K562 (cell line): ENCODE measurements around the gene KIRREL1. TPM values are rescaled to one million over a fixed set of nuclear protein-coding genes. Genes with fewer than 3 reads are reported as not detected.

ENCODE experiments used
- ATAC-seq: fragments of 200-7000 bp; cut with Tn5 transposase; 3 replicates; pipeline ENCODE4 v1.9.1; 2020; ENCODE audit warnings: moderate library complexity
- BruUV-seq: library from RNA; stranded (reverse); fragments of 400-500 nt; replicated peaks from 2 replicates; lab custom pipeline; 2021; lab: Mats Ljungman, UMichigan
- CTCF ChIA-PET: fragments of 300-600 bp; formaldehyde crosslinking; extraction: SDS; loops from one replicate; lab custom pipeline; 2021; ENCODE audit warnings: low intra/inter-chr PET ratio; lab: Yijun Ruan, JAX
- POLR2A ChIA-PET: fragments of 300-600, 350-650 bp; sonication (Branson Sonifier 250); formaldehyde crosslinking; extraction: SDS; loops from one replicate; lab custom pipeline; 2021; ENCODE audit warnings: antibody characterized with exemption, inconsistent platforms; lab: Yijun Ruan, JAX
- DNase-seq, 4 experiments: peaks; one replicate each; pipeline versions ENCODE4 v3.0.0 to v3.0.0-alpha.2; 2011 to 2018; ENCODE audit warnings: low spot score in 3 of 4, mixed read lengths in 3 of 4; ENCODE audit errors: extremely low read depth in 1 of 4
- FAIRE-seq: peaks from 2 replicates; lab custom pipeline; 2011; peaks lifted over from hg19 to GRCh38; lab: Jason Lieb, UNC
- H2AFZ ChIP-seq: 2 replicates; pipeline ENCODE4 v1.6.0; 2011; ENCODE audit warnings: low read depth, low read length, control low read depth, inconsistent platforms
- H3K27ac ChIP-seq: fragments of 200-600 bp; 3 replicates; pipeline ENCODE4 v1.8.0; 2011; ENCODE audit warnings: low read depth, mild to moderate bottlenecking, control low read depth, inconsistent platforms, low read length, moderate library complexity, mixed read lengths; ENCODE audit errors: extremely low read depth
- H3K27me3 ChIP-seq, 2 experiments: fragments of 300-600 bp in 1 of 2; 2 replicates in 1 of 2; 3 replicates in 1 of 2; pipeline versions ENCODE4 v1.6.0 to v1.8.0; 2011; ENCODE audit warnings: inconsistent platforms in 2 of 2, low read length in 2 of 2, mild to moderate bottlenecking in 1 of 2, mixed read lengths in 1 of 2, moderate library complexity in 1 of 2; ENCODE audit not compliant: control insufficient read depth in 2 of 2, insufficient read depth in 2 of 2
- H3K36me3 ChIP-seq: fragments of 300-600 bp; 3 replicates; pipeline ENCODE4 v1.8.0; 2011; ENCODE audit warnings: mild to moderate bottlenecking, low read length, inconsistent platforms; ENCODE audit not compliant: control insufficient read depth, insufficient read depth
- H3K4me1 ChIP-seq, 2 experiments: fragments of 200-600 bp in 1 of 2; replicated peaks in 1 of 2; 2 replicates in 1 of 2; 3 replicates in 1 of 2; pipeline versions ENCODE4 v1.5.1 to v1.8.0; 2011; ENCODE audit warnings: inconsistent platforms in 2 of 2, low read length in 2 of 2, mild to moderate bottlenecking in 1 of 2, mixed read lengths in 1 of 2, moderate library complexity in 1 of 2; ENCODE audit not compliant: control insufficient read depth in 2 of 2, insufficient read depth in 2 of 2
- H3K4me2 ChIP-seq: 2 replicates; pipeline ENCODE4 v1.6.1; 2011; ENCODE audit warnings: low read length, control low read depth, inconsistent platforms, mixed read lengths; ENCODE audit not compliant: insufficient read depth
- H3K4me3 ChIP-seq: fragments of 200-600 bp; sonication (generic), shearing (Covaris generic); 2 replicates; pipeline ENCODE4 v1.5.1; 2016; ENCODE audit warnings: control low read depth, inconsistent platforms
- H3K79me2 ChIP-seq: fragments of 200-600 bp; 3 replicates; pipeline ENCODE4 v1.8.0; 2011; ENCODE audit warnings: low read length, inconsistent platforms; ENCODE audit not compliant: control insufficient read depth, insufficient read depth
- H3K9ac ChIP-seq, 2 experiments: 2 replicates each; pipeline versions ENCODE4 v1.6.0 to v1.6.1; 2011; ENCODE audit warnings: low read depth in 2 of 2, low read length in 2 of 2, control low read depth in 1 of 2, inconsistent platforms in 1 of 2, mild to moderate bottlenecking in 1 of 2, mixed read lengths in 1 of 2; ENCODE audit not compliant: insufficient read depth in 1 of 2
- H3K9me1 ChIP-seq: one replicate; pipeline ENCODE4 v1.6.0; 2011; ENCODE audit warnings: inconsistent platforms, mild to moderate bottlenecking, low read length, moderate library complexity; ENCODE audit not compliant: control insufficient read depth, insufficient read depth
- H3K9me3 ChIP-seq: replicated peaks from 2 replicates; pipeline ENCODE4 v1.5.1; 2011; ENCODE audit warnings: low read depth, low read length, inconsistent platforms; ENCODE audit not compliant: control insufficient read depth, insufficient read depth
- H4K20me1 ChIP-seq: replicated peaks from 2 replicates; pipeline ENCODE4 v1.6.1; 2011; ENCODE audit warnings: low read length, inconsistent platforms, mixed read lengths; ENCODE audit not compliant: control insufficient read depth, insufficient read depth
- ADNP ChIP-seq: fragments of 200-800 bp; sonication (Bioruptor generic); IDR thresholded peaks from 2 replicates; pipeline ENCODE4 v1.6.1; 2016; ENCODE audit warnings: missing genetic modification characterization, missing compliant biosample characterization
- NFATC3 ChIP-seq: fragments of 450-650 bp; IDR thresholded peaks from 2 replicates; pipeline ENCODE4 v1.6.1; 2017; ENCODE audit warnings: mild to moderate bottlenecking
- NRF1 ChIP-seq, 2 experiments: fragments of 450-650 bp; IDR thresholded peaks in 1 of 2; conservative IDR thresholded peaks in 1 of 2; 2 replicates each; pipeline ENCODE4 v1.6.1; 2014; ENCODE audit warnings: mild to moderate bottlenecking in 2 of 2
- RUNX1 ChIP-seq: sonication (generic); IDR thresholded peaks from 2 replicates; pipeline ENCODE4 v1.6.1; 2016; ENCODE audit warnings: antibody characterized with exemption, low read depth
- STAT5B ChIP-seq: fragments of 250-450 bp; sonication (Bioruptor Pico); IDR thresholded peaks from 2 replicates; pipeline ENCODE4 v1.8.0; 2021; ENCODE audit warnings: mild to moderate bottlenecking, inconsistent platforms
- TAF9B ChIP-seq: fragments of 450-650 bp; IDR thresholded peaks from 2 replicates; pipeline ENCODE4 v1.6.1; 2018; ENCODE audit warnings: mild to moderate bottlenecking; ENCODE audit not compliant: partially characterized antibody
- VEZF1 ChIP-seq: fragments of 200-800 bp; sonication (Bioruptor generic); IDR thresholded peaks from 2 replicates; pipeline ENCODE4 v1.6.1; 2017; ENCODE audit warnings: missing genetic modification characterization, missing compliant biosample characterization
- XRCC4 ChIP-seq: IDR thresholded peaks from one replicate; pipeline ENCODE4 v1.6.1; 2011; ENCODE audit not compliant: insufficient read depth, insufficient read length; ENCODE audit errors: extremely low read depth
- ZNF395 ChIP-seq: fragments of 200-800 bp; sonication (Bioruptor generic); IDR thresholded peaks from 2 replicates; pipeline ENCODE4 v1.6.1; 2017; ENCODE audit warnings: missing genetic modification characterization, missing compliant biosample characterization
- ZNF41 ChIP-seq: fragments of 250-450 bp; sonication (Bioruptor Pico); conservative IDR thresholded peaks from 2 replicates; pipeline ENCODE4 v1.4.0; 2020; ENCODE audit warnings: mild to moderate bottlenecking
- ZNF445 ChIP-seq: fragments of 250-450 bp; sonication (Bioruptor Pico); IDR thresholded peaks from 2 replicates; pipeline ENCODE4 v1.4.0; 2020; ENCODE audit warnings: low read depth, mild to moderate bottlenecking, moderate library complexity
- ZZZ3 ChIP-seq: fragments of 450-650 bp; IDR thresholded peaks from 2 replicates; pipeline ENCODE4 v1.6.1; 2016; ENCODE audit warnings: antibody characterized with exemption, mild to moderate bottlenecking, moderate library complexity
- WGBS: fragments of 100-300 bp; shearing (Covaris generic); methylation state at CpG from one replicate; pipeline ENCODE4 v1.1.6; 2016; ENCODE audit warnings: low coverage, mixed read lengths; ENCODE audit not compliant: insufficient coverage; ENCODE audit errors: missing lambda C conversion rate; 5-methylcytosine and 5-hydroxymethylcytosine counted together
- in situ Hi-C: fragments of 300-500 bp; cut with MboI; formaldehyde crosslinking; loops from 4 replicates; pipeline ENCODE4 v1.15.0; 2018; ENCODE audit warnings: inconsistent platforms, mixed read lengths
- intact Hi-C: fragments of 100-400 bp; cut with micrococcal nuclease; formaldehyde crosslinking; loops from 2 replicates; pipeline ENCODE4 v1.14.2; 2022
- polyA plus RNA-seq, 8 experiments: library from polyadenylated mRNA; depleted of rRNA in 4 of 8; stranded (reverse) in 5 of 8; unstranded in 3 of 8; fragments of >200 nt; fragmentation: Nextera tagmentation in 2 of 8; fragmentation: Illumina TruSeq in 1 of 8; extraction: Ambion mirVana in 2 of 8; extraction: Trizol in 1 of 8; gene quantifications; 2 replicates each; pipeline versions ENCODE4 v1.2.1 to v1.2.3, GENCODE V29; 2011 to 2014; ENCODE audit warnings: inconsistent platforms in 1 of 8, missing spikeins in 1 of 8
- total RNA-seq, 7 experiments: library from RNA; depleted of rRNA in 6 of 7; stranded (reverse); fragments of >200 nt in 6 of 7; fragmentation: Illumina TruSeq in 2 of 7; extraction: Trizol in 2 of 7; gene quantifications; 2 replicates each; pipeline versions ENCODE4 v1.2.1 to v1.2.3, GENCODE V29; 2011 to 2021; ENCODE audit warnings: low replicate concordance in 1 of 7
- TF ChIP-seq, protein P1 (sequence below): fragments of 250-450 bp; sonication (Bioruptor Pico); IDR thresholded peaks from 2 replicates; pipeline ENCODE4 v1.5.0; 2021
- TF ChIP-seq, protein P2 (sequence below): sonication (generic); formaldehyde crosslinking; IDR thresholded peaks from 2 replicates; pipeline ENCODE4 v1.8.0; 2022; ENCODE audit warnings: mild to moderate bottlenecking, missing genetic modification reagents, borderline replicate concordance

The KIRREL1 gene
- total and polyA plus RNA-seq, 9 of the 15 experiments (the other 6 are each of a cell fraction or from before 2014, with no cell fraction given) = under 0.01 to 0.22 (median 0.03) TPM; not detected in 3

DNA sequence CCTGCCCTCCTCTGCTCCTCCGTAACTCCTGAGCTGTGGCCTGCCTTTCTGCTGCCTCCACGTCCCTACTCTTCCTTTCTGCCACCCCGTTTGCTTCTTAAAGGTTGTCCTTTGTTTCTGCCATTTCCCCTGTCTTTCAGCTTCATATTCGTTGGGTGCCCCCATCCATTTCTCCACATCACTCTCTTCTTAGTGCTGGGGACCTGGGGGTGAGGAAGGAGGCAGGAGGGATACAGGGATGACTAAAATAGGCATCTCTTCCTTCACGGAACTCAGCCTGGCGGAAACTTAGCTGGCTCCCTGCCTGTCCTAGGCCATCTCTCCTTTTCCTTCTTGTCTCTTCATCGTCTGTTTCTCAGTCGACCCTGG is 120.3 kb downstream of the KIRREL1 start:
- no TSS peak for BruUV-seq

More for the DNA sequence above, 120.3 kb downstream of the KIRREL1 start:
- Histone ChIP-seq H3K4me3 (no peak overlapping the region), H3K4me2 (no peak overlapping the region), H3K9ac (no peak overlapping the region), H3K27ac (no peak overlapping the region), H2AFZ (no peak overlapping the region), H3K79me2 (no peaks in the 10 kb centered on the region), H4K20me1 (no peaks in the 10 kb centered on the region), H3K9me3 (peaks cover 6% of the 10 kb centered on the region), H3K4me1 (peaks cover 2 to 6% of the 10 kb centered on the region in 2 experiments; a peak in 3 of 5 replicates), H3K27me3 (peaks cover 6 to 22% of the 10 kb centered on the region in 2 experiments; a peak in 3 of 5 replicates), H3K9me1 (no peaks in the 10 kb centered on the region), H3K36me3 (no peaks in the 10 kb centered on the region)
- WGBS = 13% methylated on average over 8 of the region's 8 CpGs
- FAIRE-seq (no peak), DNase-seq (no peak), ATAC-seq (no peak)
- TF ChIP-seq XRCC4 = no peak
- TF ChIP-seq, protein P1, sequence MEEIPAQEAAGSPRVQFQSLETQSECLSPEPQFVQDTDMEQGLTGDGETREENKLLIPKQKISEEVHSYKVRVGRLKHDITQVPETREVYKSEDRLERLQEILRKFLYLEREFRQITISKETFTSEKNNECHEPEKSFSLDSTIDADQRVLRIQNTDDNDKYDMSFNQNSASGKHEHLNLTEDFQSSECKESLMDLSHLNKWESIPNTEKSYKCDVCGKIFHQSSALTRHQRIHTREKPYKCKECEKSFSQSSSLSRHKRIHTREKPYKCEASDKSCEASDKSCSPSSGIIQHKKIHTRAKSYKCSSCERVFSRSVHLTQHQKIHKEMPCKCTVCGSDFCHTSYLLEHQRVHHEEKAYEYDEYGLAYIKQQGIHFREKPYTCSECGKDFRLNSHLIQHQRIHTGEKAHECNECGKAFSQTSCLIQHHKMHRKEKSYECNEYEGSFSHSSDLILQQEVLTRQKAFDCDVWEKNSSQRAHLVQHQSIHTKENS = no peak
- TF ChIP-seq ADNP = no peak
- TF ChIP-seq NRF1 (conservative IDR thresholded peaks at IDR 0.05 in 1 of 2, IDR thresholded peaks at IDR 0.05 in 1 of 2) = no peak
- TF ChIP-seq, protein P2, sequence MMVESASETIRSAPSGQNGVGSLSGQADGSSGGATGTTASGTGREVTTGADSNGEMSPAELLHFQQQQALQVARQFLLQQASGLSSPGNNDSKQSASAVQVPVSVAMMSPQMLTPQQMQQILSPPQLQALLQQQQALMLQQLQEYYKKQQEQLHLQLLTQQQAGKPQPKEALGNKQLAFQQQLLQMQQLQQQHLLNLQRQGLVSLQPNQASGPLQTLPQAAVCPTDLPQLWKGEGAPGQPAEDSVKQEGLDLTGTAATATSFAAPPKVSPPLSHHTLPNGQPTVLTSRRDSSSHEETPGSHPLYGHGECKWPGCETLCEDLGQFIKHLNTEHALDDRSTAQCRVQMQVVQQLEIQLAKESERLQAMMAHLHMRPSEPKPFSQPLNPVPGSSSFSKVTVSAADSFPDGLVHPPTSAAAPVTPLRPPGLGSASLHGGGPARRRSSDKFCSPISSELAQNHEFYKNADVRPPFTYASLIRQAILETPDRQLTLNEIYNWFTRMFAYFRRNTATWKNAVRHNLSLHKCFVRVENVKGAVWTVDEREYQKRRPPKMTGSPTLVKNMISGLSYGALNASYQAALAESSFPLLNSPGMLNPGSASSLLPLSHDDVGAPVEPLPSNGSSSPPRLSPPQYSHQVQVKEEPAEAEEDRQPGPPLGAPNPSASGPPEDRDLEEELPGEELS (CRISPR knock-in tag) = no peak
- no peak for TF ChIP-seq TAF9B
- TF ChIP-seq ZNF41 (CRISPR knock-in tag) = no peak
- no peak for TF ChIP-seq STAT5B (CRISPR knock-in tag)
- TF ChIP-seq ZNF395 (CRISPR knock-in tag) = no peak
- no peak for TF ChIP-seq VEZF1 (CRISPR knock-in tag)
- TF ChIP-seq NFATC3 = no peak
- TF ChIP-seq ZZZ3 = no peak
- no peak for TF ChIP-seq RUNX1
- no peak for TF ChIP-seq ZNF445 (CRISPR knock-in tag)
- POLR2A ChIA-PET = interaction anchor here (0.6 kb wide), 1 partner anchor 40 kb away, joined by 3 read pairs; no protein-coding TSS in a partner anchor
- in situ Hi-C loops (no loop called here), intact Hi-C loops (no loop called here)
- CTCF ChIA-PET = no interaction called here
